Activated CD8-positive, alpha-beta memory T cell treated with anti-CD3 and anti-CD28 coated beads, Interleukin-2, amount 10 ng/mL, durations not matched to agents 7 days and 5 days (primary cell): ENCODE measurements around the gene EML5. TPM values are rescaled to one million over a fixed set of nuclear protein-coding genes. Genes with fewer than 3 reads are reported as not detected.
"Not testable (repeated sequence)": the region's sequence is repeated elsewhere in the genome, so short reads cannot be mapped to it uniquely, and the experiment has no call there.

ENCODE experiments used
- ATAC-seq: fragments of 150-1000 bp; cut with Tn5 transposase; one replicate; pipeline ENCODE4 v1.10.0; 2021; ENCODE audit warnings: moderate library complexity
- CTCF ChIA-PET: fragments of 350-600 bp; sonication (Branson Sonifier 250); formaldehyde crosslinking; loops from one replicate; lab custom pipeline; 2021; ENCODE audit warnings: antibody characterized with exemption; lab: Charles Lee
- DNase-seq: peaks from one replicate; pipeline ENCODE4 v3.0.0-alpha.2; 2020
- H3K27ac Mint-ChIP-seq: one replicate; pipeline ENCODE4 v1.8.0; 2021; ENCODE audit warnings: mild to moderate bottlenecking, mixed read lengths
- H3K27me3 Mint-ChIP-seq: one replicate; pipeline ENCODE4 v1.8.0; 2021; ENCODE audit warnings: mixed read lengths
- H3K36me3 Mint-ChIP-seq: one replicate; pipeline ENCODE4 v1.8.0; 2021; ENCODE audit warnings: mild to moderate bottlenecking, mixed read lengths
- H3K4me1 Mint-ChIP-seq: one replicate; pipeline ENCODE4 v1.8.0; 2021; ENCODE audit warnings: mixed read lengths
- H3K4me3 Mint-ChIP-seq: one replicate; pipeline ENCODE4 v1.8.0; 2021; ENCODE audit warnings: mild to moderate bottlenecking, moderate library complexity, mixed read lengths
- H3K9me3 Mint-ChIP-seq: one replicate; pipeline ENCODE4 v1.8.0; 2022; ENCODE audit warnings: low read depth, mixed read lengths
- total RNA-seq, 2 experiments: library from RNA; stranded (reverse); gene quantifications; one replicate each; pipeline ENCODE4 v1.2.3, GENCODE V29; 2021

The EML5 gene
- total RNA-seq, 2 experiments from 2014 or later, result 2.3 to 3.7 TPM

GRCh38 chr14:88824314-88825077 lies 31.7 kb upstream of the EML5 start, which contains the start of gene TTC8:
TSS of gene TTC8 (plus strand) at chr14:88824651. CDS start at chr14:88824708, 57 bp downstream.
- H3K27me3 Mint-ChIP-seq, result peaks cover 22% of the 10 kb centered on the region
- H3K27ac Mint-ChIP-seq, result peak within 1 kb of the TSS; percentile 92
- peak within 1 kb of the TSS; percentile 78 for H3K4me3 Mint-ChIP-seq
- ATAC-seq, result peak; percentile 97
- no peaks in the 10 kb centered on the region for H3K36me3 Mint-ChIP-seq
- DNase-seq, result peak; percentile 91
- H3K4me1 Mint-ChIP-seq, result peaks cover 13% of the 10 kb centered on the region
- H3K9me3 Mint-ChIP-seq, result no peaks in the 10 kb centered on the region
- CTCF ChIA-PET, result interaction anchor here (0.6 to 2.3 kb wide), 8 partner anchors 14 to 611 kb away, joined by 3 to 9 read pairs (median 3); partner anchors contain the start of gene EML5

GRCh38 chr14:88823968-88824313 lies 31.2 kb upstream of the EML5 start:
- no peaks in the 10 kb centered on the region for H3K36me3 Mint-ChIP-seq
- no peaks in the 10 kb centered on the region for H3K9me3 Mint-ChIP-seq
- no peak for ATAC-seq
- CTCF ChIA-PET, result interaction anchor here (0.9 to 2.3 kb wide), 5 partner anchors 15 to 176 kb away, joined by 3 to 9 read pairs (median 4); partner anchors contain the start of gene EML5
- H3K4me1 Mint-ChIP-seq, result peaks cover 13% of the 10 kb centered on the region
- H3K27ac Mint-ChIP-seq, result peak overlapping the region; percentile 92
- peak overlapping the region; percentile 78 for H3K4me3 Mint-ChIP-seq
- no peak for DNase-seq
- H3K27me3 Mint-ChIP-seq, result peaks cover 27% of the 10 kb centered on the region

- H3K9me3 Mint-ChIP-seq, result no peaks in the 10 kb centered on the region
- no peak overlapping the region for H3K27ac Mint-ChIP-seq
- peaks cover 41% of the 10 kb centered on the region for H3K27me3 Mint-ChIP-seq
- H3K4me3 Mint-ChIP-seq, result no peak overlapping the region
- DNase-seq, result no peak
- ATAC-seq, result no peak
- CTCF ChIA-PET, result no interaction called here
- no peaks in the 10 kb centered on the region for H3K36me3 Mint-ChIP-seq
- peaks cover 13% of the 10 kb centered on the region for H3K4me1 Mint-ChIP-seq
Observed at GRCh38 chr14:88821888-88822287, 29.1 kb upstream of the EML5 start.

GRCh38 chr14:88821378-88821777 lies 28.6 kb upstream of the EML5 start:
- no peak overlapping the region for H3K4me3 Mint-ChIP-seq
- CTCF ChIA-PET, result no interaction called here
- H3K4me1 Mint-ChIP-seq, result peaks cover 13% of the 10 kb centered on the region
- no peaks in the 10 kb centered on the region for H3K36me3 Mint-ChIP-seq
- H3K27ac Mint-ChIP-seq, result no peak overlapping the region
- ATAC-seq (no peak), DNase-seq (no peak)
- no peaks in the 10 kb centered on the region for H3K9me3 Mint-ChIP-seq
- peaks cover 41% of the 10 kb centered on the region for H3K27me3 Mint-ChIP-seq

GRCh38 chr14:88819674-88820073 lies 26.9 kb upstream of the EML5 start:
- H3K9me3 Mint-ChIP-seq, H3K4me3 Mint-ChIP-seq, H3K27ac Mint-ChIP-seq, H3K36me3 Mint-ChIP-seq, DNase-seq, H3K4me1 Mint-ChIP-seq, ATAC-seq, CTCF ChIA-PET: not testable (repeated sequence)
- peaks cover 41% of the 10 kb centered on the region for H3K27me3 Mint-ChIP-seq

- no peak overlapping the region for H3K4me3 Mint-ChIP-seq
- DNase-seq (no peak), ATAC-seq (no peak)
- H3K27ac Mint-ChIP-seq, result no peak overlapping the region
- no peaks in the 10 kb centered on the region for H3K4me1 Mint-ChIP-seq
- no peaks in the 10 kb centered on the region for H3K9me3 Mint-ChIP-seq
- H3K27me3 Mint-ChIP-seq, result peaks cover 44% of the 10 kb centered on the region
- CTCF ChIA-PET, result no interaction called here
- no peaks in the 10 kb centered on the region for H3K36me3 Mint-ChIP-seq
Observed at GRCh38 chr14:88818018-88818417, 25.3 kb upstream of the EML5 start.

- no peaks in the 10 kb centered on the region for H3K36me3 Mint-ChIP-seq
- H3K4me3 Mint-ChIP-seq, result no peak overlapping the region
- CTCF ChIA-PET, result no interaction called here
- H3K4me1 Mint-ChIP-seq, result no peaks in the 10 kb centered on the region
- ATAC-seq, result no peak
- no peaks in the 10 kb centered on the region for H3K9me3 Mint-ChIP-seq
- H3K27me3 Mint-ChIP-seq, result peaks cover 49% of the 10 kb centered on the region
- no peak for DNase-seq
- no peak overlapping the region for H3K27ac Mint-ChIP-seq
Observed at GRCh38 chr14:88815980-88816379, 23.2 kb upstream of the EML5 start.

- no peaks in the 10 kb centered on the region for H3K36me3 Mint-ChIP-seq
- H3K27ac Mint-ChIP-seq, result no peak overlapping the region
- ATAC-seq, result no peak
- no peak for DNase-seq
- no peaks in the 10 kb centered on the region for H3K9me3 Mint-ChIP-seq
- CTCF ChIA-PET, result no interaction called here
- no peak overlapping the region for H3K4me3 Mint-ChIP-seq
- peaks cover 34% of the 10 kb centered on the region for H3K27me3 Mint-ChIP-seq
- H3K4me1 Mint-ChIP-seq, result no peaks in the 10 kb centered on the region
Observed at GRCh38 chr14:88808359-88808758, 15.6 kb upstream of the EML5 start.

- no peaks in the 10 kb centered on the region for H3K4me1 Mint-ChIP-seq
- CTCF ChIA-PET, result no interaction called here
- peaks cover 30% of the 10 kb centered on the region for H3K27me3 Mint-ChIP-seq
Observed at GRCh38 chr14:88804477-88804876, 11.7 kb upstream of the EML5 start.

GRCh38 chr14:88804035-88804434 lies 11.3 kb upstream of the EML5 start:
- H3K27me3 Mint-ChIP-seq, result peaks cover 35% of the 10 kb centered on the region
- H3K4me1 Mint-ChIP-seq, result no peaks in the 10 kb centered on the region
- CTCF ChIA-PET, result no interaction called here
- no peaks in the 10 kb centered on the region for H3K9me3 Mint-ChIP-seq
- H3K36me3 Mint-ChIP-seq, result no peaks in the 10 kb centered on the region
- H3K27ac Mint-ChIP-seq, result no peak overlapping the region
- no peak overlapping the region for H3K4me3 Mint-ChIP-seq
- ATAC-seq, result no peak
- DNase-seq, result no peak

More at GRCh38 chr14:88804477-88804876, 11.7 kb upstream of the EML5 start:
- Mint-ChIP-seq H3K9me3 (no peaks in the 10 kb centered on the region), H3K4me3 (no peak overlapping the region), H3K27ac (no peak overlapping the region), H3K36me3 (no peaks in the 10 kb centered on the region)
- ATAC-seq (no peak), DNase-seq (no peak)

GRCh38 chr14:88802596-88802995 lies 9.8 kb upstream of the EML5 start:
- CTCF ChIA-PET, result no interaction called here
- ATAC-seq (no peak), DNase-seq (no peak)
- no peak overlapping the region for H3K27ac Mint-ChIP-seq
- no peak overlapping the region for H3K4me3 Mint-ChIP-seq
- H3K9me3 Mint-ChIP-seq, result no peaks in the 10 kb centered on the region
- H3K27me3 Mint-ChIP-seq, result peaks cover 45% of the 10 kb centered on the region
- no peaks in the 10 kb centered on the region for H3K4me1 Mint-ChIP-seq
- no peaks in the 10 kb centered on the region for H3K36me3 Mint-ChIP-seq

GRCh38 chr14:88799522-88799921 lies 6.8 kb upstream of the EML5 start:
- Mint-ChIP-seq H3K27ac (no peak overlapping the region), H3K36me3 (no peaks in the 10 kb centered on the region), H3K9me3 (no peaks in the 10 kb centered on the region), H3K4me1 (no peaks in the 10 kb centered on the region), H3K27me3 (peaks cover 35% of the 10 kb centered on the region), H3K4me3 (no peak overlapping the region)
- no peak for ATAC-seq
- CTCF ChIA-PET, result no interaction called here
- no peak for DNase-seq

- peaks cover 44% of the 10 kb centered on the region for H3K27me3 Mint-ChIP-seq
- H3K9me3 Mint-ChIP-seq, result no peaks in the 10 kb centered on the region
- H3K4me1 Mint-ChIP-seq, result no peaks in the 10 kb centered on the region
- H3K36me3 Mint-ChIP-seq, result no peaks in the 10 kb centered on the region
- no peak overlapping the region for H3K4me3 Mint-ChIP-seq
- no peak for DNase-seq
- no peak overlapping the region for H3K27ac Mint-ChIP-seq
- CTCF ChIA-PET, result interaction anchor here (1.2 kb wide), 1 partner anchor 131 kb away, joined by 4 read pairs; no protein-coding TSS in a partner anchor
- no peak for ATAC-seq
Observed at GRCh38 chr14:88798156-88798555, 5.4 kb upstream of the EML5 start.

- Mint-ChIP-seq H3K36me3 (no peaks in the 10 kb centered on the region), H3K27me3 (peaks cover 38% of the 10 kb centered on the region), H3K9me3 (no peaks in the 10 kb centered on the region), H3K4me3 (peak overlapping the region; percentile 72), H3K27ac (peak overlapping the region; percentile 54), H3K4me1 (peaks cover 22% of the 10 kb centered on the region)
- DNase-seq, result no peak
- CTCF ChIA-PET, result interaction anchor here (0.8 to 1.6 kb wide), 6 partner anchors 16 to 603 kb away, joined by 3 to 8 read pairs (median 4); partner anchors contain the start of gene TTC8
- ATAC-seq, result no peak
Observed at GRCh38 chr14:88793259-88793625, 489 bp upstream of the EML5 start.
